HG03159 (cell line): Measurements from ENCODE around the gene PTPRK.

Source experiments
- ATAC-seq: cut with Tn5 transposase; IDR thresholded peaks from one replicate; pipeline ENCODE4 v1.9.1; 2021; ENCODE audit warnings: mild to moderate bottlenecking, moderate library complexity; ENCODE audit not compliant: unreplicated experiment

PTPRK gene

DNA sequence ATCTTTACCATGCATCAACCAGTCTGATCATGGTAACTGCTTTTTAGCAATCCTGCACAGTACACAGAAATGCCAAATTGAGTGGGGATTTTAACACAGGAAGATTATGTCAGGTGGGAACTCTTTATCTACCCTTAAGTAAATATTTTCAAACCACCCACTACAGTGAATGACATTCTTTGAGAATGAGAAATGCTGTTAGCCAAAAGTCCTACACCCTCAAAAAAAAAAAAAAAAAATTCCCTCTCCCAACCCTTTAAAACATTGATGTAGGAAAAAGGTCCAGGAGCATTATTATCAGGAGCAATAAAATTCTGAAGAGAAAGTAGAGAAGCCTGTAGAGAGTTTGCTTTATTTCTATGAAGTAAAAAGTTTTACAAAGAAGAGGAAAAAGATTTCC is 312.3 kb downstream of the PTPRK start:
- no peak for ATAC-seq

GRCh38 chr6:128206610-128207426 is 313.6 kb downstream of the PTPRK start:
- no peak for ATAC-seq

GRCh38 chr6:128204616-128205015 is 315.8 kb downstream of the PTPRK start:
- ATAC-seq: no peak

GRCh38 chr6:128202169-128202765 is 318.1 kb downstream of the PTPRK start:
- ATAC-seq: no peak

DNA sequence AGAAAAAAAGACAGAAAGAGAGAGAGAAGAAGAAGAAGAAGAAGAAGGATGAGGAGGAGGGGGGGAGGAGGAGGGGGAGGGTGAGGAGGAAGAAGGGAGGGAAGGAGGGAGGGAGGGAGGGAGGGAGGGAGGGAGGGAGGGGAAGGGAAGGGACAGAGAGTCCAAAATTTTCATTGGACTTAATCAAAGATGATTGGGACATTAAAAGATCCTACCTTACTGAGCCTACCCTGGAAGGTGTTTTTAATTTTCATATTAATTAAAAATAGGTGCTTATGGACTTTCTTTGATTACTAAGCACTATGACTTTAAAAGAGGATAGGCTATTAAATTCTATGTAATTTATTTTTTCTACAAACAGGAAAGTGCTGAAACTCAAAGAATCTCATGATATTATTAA is 319.6 kb downstream of the PTPRK start:
- no peak for ATAC-seq

GRCh38 chr6:128199461-128199860 is 320.9 kb downstream of the PTPRK start:
- ATAC-seq: no peak

GRCh38 chr6:128192972-128193371 is 327.4 kb downstream of the PTPRK start:
- ATAC-seq: no peak

- no peak for ATAC-seq
Observed at GRCh38 chr6:128188678-128189077, 331.7 kb downstream of the PTPRK start.

GRCh38 chr6:128186729-128187128 is 333.7 kb downstream of the PTPRK start:
- ATAC-seq: no peak

- no peak for ATAC-seq
Observed at GRCh38 chr6:128179876-128180438, 340.4 kb downstream of the PTPRK start.

DNA sequence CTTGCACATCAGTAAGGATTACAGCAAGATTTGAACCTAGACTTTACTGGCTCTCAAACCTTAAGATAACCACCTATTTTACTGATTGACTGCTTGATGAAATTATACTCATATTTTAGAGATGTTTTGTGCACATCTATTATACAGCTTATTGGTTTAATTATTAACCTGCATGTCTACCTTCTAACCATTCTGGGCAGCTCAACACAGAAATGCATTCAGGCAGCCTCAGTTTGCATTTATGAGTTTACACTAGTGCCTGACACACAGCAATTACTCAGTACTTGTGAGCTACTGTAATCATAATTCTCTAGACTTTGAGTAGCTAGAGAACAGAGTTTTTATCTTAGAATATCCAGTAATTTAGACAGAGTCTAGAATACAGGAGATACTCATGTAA is 345.7 kb downstream of the PTPRK start:
- ATAC-seq: no peak

GRCh38 chr6:128172752-128173682 is 347.4 kb downstream of the PTPRK start:
- no peak for ATAC-seq

- no peak for ATAC-seq
Observed at GRCh38 chr6:128172081-128172480, 348.3 kb downstream of the PTPRK start.

DNA sequence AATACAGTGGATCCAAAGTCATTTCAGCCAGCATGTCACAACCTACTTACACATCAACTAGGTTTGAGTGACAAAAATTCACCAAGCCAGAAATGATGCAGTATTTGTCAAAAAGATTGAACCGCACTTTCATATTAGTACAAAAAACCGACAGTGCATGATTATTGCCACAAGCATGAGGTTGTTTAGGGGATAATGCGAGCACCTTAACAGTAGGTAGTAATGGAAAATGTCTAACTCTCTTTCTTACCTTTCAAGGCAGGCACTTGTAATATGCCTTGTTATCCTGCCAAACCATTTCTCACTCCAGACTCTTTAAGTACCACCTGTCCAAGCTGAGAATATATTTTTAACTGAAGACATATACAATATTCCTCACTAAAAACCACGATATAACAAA is 349.2 kb downstream of the PTPRK start:
- ATAC-seq: no peak

DNA sequence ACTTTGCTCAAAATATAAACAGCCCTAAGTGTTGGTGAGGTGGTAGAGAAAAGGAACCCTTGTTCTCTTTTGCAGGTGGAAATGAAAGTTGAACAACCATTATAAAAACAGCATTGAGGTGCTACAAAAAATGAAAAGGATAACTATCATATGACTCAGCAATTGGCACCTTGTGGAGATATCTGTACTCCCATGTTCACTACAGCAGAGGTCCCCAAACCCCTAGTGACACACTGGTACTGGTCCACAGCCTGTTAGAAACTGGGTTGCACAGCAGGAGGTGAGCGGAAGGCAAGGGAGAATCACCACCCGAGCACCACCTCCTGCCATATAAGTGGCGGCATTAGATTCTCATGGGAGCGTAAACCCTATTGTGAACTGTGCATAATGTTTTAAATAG is 352.2 kb downstream of the PTPRK start:
- ATAC-seq: no peak

DNA sequence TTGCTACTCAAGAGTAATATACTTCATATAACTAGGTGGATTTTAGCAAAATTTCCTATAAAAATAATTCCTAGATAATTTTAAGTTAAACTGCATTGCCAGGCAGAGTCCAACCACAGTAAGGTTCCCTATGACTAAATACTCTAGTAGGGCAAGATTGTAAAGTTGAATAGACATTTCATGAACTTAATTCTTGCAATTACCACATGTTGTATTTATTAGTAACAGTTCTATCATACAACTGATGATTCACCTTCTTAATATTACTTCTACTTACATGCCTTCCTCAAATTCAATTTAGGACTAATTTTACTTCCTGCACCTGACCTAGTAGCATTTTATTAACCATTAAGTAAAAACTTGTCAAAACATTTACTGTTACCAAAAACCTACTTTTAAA is 352.8 kb downstream of the PTPRK start:
- no peak for ATAC-seq

- ATAC-seq: no peak
Observed at GRCh38 chr6:128164254-128164653, 356.1 kb downstream of the PTPRK start.

DNA sequence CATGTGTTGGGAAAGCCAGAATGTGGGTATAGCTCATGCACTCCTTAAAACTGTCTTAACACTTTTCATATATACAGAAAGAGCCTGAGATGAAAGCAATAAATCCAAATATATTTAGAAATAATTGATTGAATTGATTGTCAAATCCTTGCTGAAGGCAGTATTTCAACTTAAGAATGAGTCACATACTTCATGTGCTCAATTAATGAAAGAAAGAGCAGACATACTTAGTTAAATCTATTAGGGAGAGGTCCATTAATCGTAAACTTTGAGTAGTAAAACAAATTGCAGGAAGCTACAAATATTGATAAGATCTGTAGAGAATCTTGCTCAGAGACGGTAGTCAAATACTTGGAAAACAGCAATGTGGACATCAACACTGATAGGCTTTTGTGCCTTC is 358.0 kb downstream of the PTPRK start:
- no peak for ATAC-seq

- no peak for ATAC-seq
Observed at GRCh38 chr6:128161839-128162238, 358.6 kb downstream of the PTPRK start.

GRCh38 chr6:128161263-128161662 is 359.1 kb downstream of the PTPRK start:
- ATAC-seq: no peak

GRCh38 chr6:128158496-128158895 is 361.9 kb downstream of the PTPRK start:
- ATAC-seq: no peak
